SJCRH30 (cell line): ENCODE results near the gene NXPE4. TPM values are rescaled to one million over a fixed set of nuclear protein-coding genes. Genes with fewer than 3 reads are reported as not detected.
"Not testable (repeated sequence)": the region's sequence is repeated elsewhere in the genome, so short reads cannot be mapped to it uniquely, and the experiment has no call there.

Experiments used
- DNase-seq, 2 experiments: peaks; one replicate each; pipeline ENCODE4 v3.0.0-alpha.2; 2015 to 2020
- H3K27ac ChIP-seq: fragments of 250-450 bp; sonication (Bioruptor Pico); 2 replicates; pipeline ENCODE4 v1.5.1; 2020; ENCODE audit warnings: mild to moderate bottlenecking, moderate library complexity
- H3K27me3 ChIP-seq: fragments of 250-450 bp; sonication (Bioruptor Pico); 2 replicates; pipeline ENCODE4 v1.5.1; 2020; ENCODE audit warnings: mild to moderate bottlenecking, moderate library complexity
- H3K36me3 ChIP-seq: fragments of 250-450 bp; sonication (Bioruptor Pico); 2 replicates; pipeline ENCODE4 v1.5.1; 2020; ENCODE audit warnings: mild to moderate bottlenecking, moderate library complexity
- H3K4me1 ChIP-seq: fragments of 250-450 bp; sonication (Bioruptor Pico); 2 replicates; pipeline ENCODE4 v1.5.1; 2020; ENCODE audit warnings: mild to moderate bottlenecking, moderate library complexity
- H3K4me3 ChIP-seq: fragments of 250-450 bp; sonication (Bioruptor Pico); 2 replicates; pipeline ENCODE4 v1.5.1; 2020; ENCODE audit warnings: mild to moderate bottlenecking, moderate library complexity
- H3K9me3 ChIP-seq: fragments of 250-450 bp; sonication (Bioruptor Pico); replicated peaks from 2 replicates; pipeline ENCODE4 v1.5.1; 2020; ENCODE audit warnings: mild to moderate bottlenecking, moderate library complexity
- total RNA-seq: library from RNA; depleted of rRNA; stranded (reverse); fragments of >200 nt; shearing (Covaris generic); gene quantifications from 2 replicates; pipeline ENCODE4 v1.2.3, GENCODE V29; 2014; rRNA removed

The NXPE4 gene
- total RNA-seq = not detected in 2 replicates

GRCh38 chr11:114595571-114595970 is at the start of gene NXPE4:
Gene NXPE4 (minus strand): TSS chr11:114595786. CDS start chr11:114594759, 1,027 bp downstream.
- Histone ChIP-seq H3K36me3 (no peaks in the 10 kb centered on the region), H3K27ac (no peak within 1 kb of the TSS), H3K27me3 (no peaks in the 10 kb centered on the region), H3K4me1 (no peaks in the 10 kb centered on the region), H3K9me3 (no peaks in the 10 kb centered on the region), H3K4me3 (no peak within 1 kb of the TSS)
- no peak for DNase-seq

GRCh38 chr11:114639440-114639839 is 43.9 kb upstream of the NXPE4 start:
- not testable (repeated sequence) for H3K4me3 ChIP-seq, H3K27me3 ChIP-seq, H3K9me3 ChIP-seq, H3K27ac ChIP-seq, H3K4me1 ChIP-seq, H3K36me3 ChIP-seq, DNase-seq

GRCh38 chr11:114631445-114631965 is 35.9 kb upstream of the NXPE4 start:
- not testable (repeated sequence) for H3K27ac ChIP-seq, H3K4me3 ChIP-seq, H3K9me3 ChIP-seq, H3K4me1 ChIP-seq, H3K27me3 ChIP-seq, H3K36me3 ChIP-seq, DNase-seq

- H3K9me3 ChIP-seq = no peaks in the 10 kb centered on the region
- no peak for DNase-seq
Measured at GRCh38 chr11:114625294-114625693, 29.7 kb upstream of the NXPE4 start.

GRCh38 chr11:114624455-114625207 is 29.0 kb upstream of the NXPE4 start:
- no peak overlapping the region for H3K4me3 ChIP-seq
- no peak for DNase-seq
- H3K4me1 ChIP-seq = no peaks in the 10 kb centered on the region
- H3K9me3 ChIP-seq = no peaks in the 10 kb centered on the region
- H3K36me3 ChIP-seq = no peaks in the 10 kb centered on the region
- H3K27ac ChIP-seq = no peak overlapping the region
- H3K27me3 ChIP-seq = no peaks in the 10 kb centered on the region

More at GRCh38 chr11:114625294-114625693, 29.7 kb upstream of the NXPE4 start:
- H3K4me3 ChIP-seq = no peak overlapping the region
- no peak overlapping the region for H3K27ac ChIP-seq
- H3K36me3 ChIP-seq = no peaks in the 10 kb centered on the region
- no peaks in the 10 kb centered on the region for H3K4me1 ChIP-seq
- H3K27me3 ChIP-seq = no peaks in the 10 kb centered on the region

- Histone ChIP-seq H3K4me3 (no peak overlapping the region), H3K36me3 (no peaks in the 10 kb centered on the region), H3K27ac (no peak overlapping the region), H3K9me3 (no peaks in the 10 kb centered on the region), H3K4me1 (no peaks in the 10 kb centered on the region), H3K27me3 (no peaks in the 10 kb centered on the region)
- no peak for DNase-seq
Measured at GRCh38 chr11:114623720-114624119, 28.1 kb upstream of the NXPE4 start.

GRCh38 chr11:114622858-114623257 is 27.3 kb upstream of the NXPE4 start:
- no peak for DNase-seq
- H3K4me1 ChIP-seq = no peaks in the 10 kb centered on the region
- H3K4me3 ChIP-seq = no peak overlapping the region
- H3K27ac ChIP-seq = no peak overlapping the region
- H3K9me3 ChIP-seq = no peaks in the 10 kb centered on the region
- no peaks in the 10 kb centered on the region for H3K36me3 ChIP-seq
- H3K27me3 ChIP-seq = no peaks in the 10 kb centered on the region

- Histone ChIP-seq H3K4me3 (no peak overlapping the region), H3K4me1 (no peaks in the 10 kb centered on the region), H3K27ac (no peak overlapping the region), H3K9me3 (no peaks in the 10 kb centered on the region), H3K27me3 (no peaks in the 10 kb centered on the region), H3K36me3 (no peaks in the 10 kb centered on the region)
- no peak for DNase-seq
Measured at GRCh38 chr11:114621950-114622809, 26.6 kb upstream of the NXPE4 start.

- Histone ChIP-seq H3K4me3 (no peak overlapping the region), H3K9me3 (no peaks in the 10 kb centered on the region), H3K4me1 (no peaks in the 10 kb centered on the region), H3K27ac (no peak overlapping the region), H3K36me3 (no peaks in the 10 kb centered on the region), H3K27me3 (no peaks in the 10 kb centered on the region)
- DNase-seq = no peak
Measured at GRCh38 chr11:114621072-114621471, 25.5 kb upstream of the NXPE4 start.

GRCh38 chr11:114619659-114620173 is 24.1 kb upstream of the NXPE4 start:
- Histone ChIP-seq H3K4me1 (no peaks in the 10 kb centered on the region), H3K27ac (no peak overlapping the region), H3K27me3 (no peaks in the 10 kb centered on the region), H3K36me3 (no peaks in the 10 kb centered on the region), H3K9me3 (no peaks in the 10 kb centered on the region), H3K4me3 (no peak overlapping the region)
- DNase-seq = no peak

- Histone ChIP-seq H3K9me3 (no peaks in the 10 kb centered on the region), H3K36me3 (no peaks in the 10 kb centered on the region), H3K4me3 (no peak overlapping the region), H3K27ac (no peak overlapping the region), H3K4me1 (no peaks in the 10 kb centered on the region), H3K27me3 (no peaks in the 10 kb centered on the region)
- no peak for DNase-seq
Measured at GRCh38 chr11:114618139-114618538, 22.6 kb upstream of the NXPE4 start.

GRCh38 chr11:114617157-114618124 is 21.9 kb upstream of the NXPE4 start:
- Histone ChIP-seq H3K9me3 (no peaks in the 10 kb centered on the region), H3K4me3 (no peak overlapping the region), H3K27ac (no peak overlapping the region), H3K36me3 (no peaks in the 10 kb centered on the region), H3K4me1 (no peaks in the 10 kb centered on the region), H3K27me3 (no peaks in the 10 kb centered on the region)
- no peak for DNase-seq

GRCh38 chr11:114616516-114616915 is 20.9 kb upstream of the NXPE4 start:
- no peak for DNase-seq
- Histone ChIP-seq H3K4me1 (no peaks in the 10 kb centered on the region), H3K4me3 (no peak overlapping the region), H3K27me3 (no peaks in the 10 kb centered on the region), H3K27ac (no peak overlapping the region), H3K36me3 (no peaks in the 10 kb centered on the region), H3K9me3 (no peaks in the 10 kb centered on the region)
